H9 (cell line): ENCODE data around the gene S1PR4. TPM values are rescaled to one million over a fixed set of nuclear protein-coding genes. Genes with fewer than 3 reads are reported as not detected.
A peak's percentile ranks its signal among the peaks of the same experiment; 100 is the strongest.

Experiments
- DNase-seq: peaks from one replicate; pipeline ENCODE4 v3.0.0-alpha.2; 2017
- H2AFZ ChIP-seq: one replicate; pipeline ENCODE4 v1.6.1; 2013; ENCODE audit warnings: mild to moderate bottlenecking, low read length, control low read depth, moderate library complexity
- H2AK5ac ChIP-seq: 2 replicates; pipeline ENCODE4 v1.6.1; 2013; ENCODE audit warnings: low read length, control low read depth, mixed read lengths; ENCODE audit not compliant: insufficient read length
- H2BK120ac ChIP-seq: one replicate; pipeline ENCODE4 v1.6.1; 2013; ENCODE audit warnings: low read depth, mild to moderate bottlenecking, low read length, control low read depth, inconsistent platforms; ENCODE audit not compliant: poor library complexity, severe bottlenecking
- H2BK12ac ChIP-seq: 2 replicates; pipeline ENCODE4 v1.6.1; 2013; ENCODE audit warnings: low read length, control low read depth, mixed read lengths, low read depth; ENCODE audit not compliant: insufficient read length
- H2BK15ac ChIP-seq: 2 replicates; pipeline ENCODE4 v1.6.1; 2013; ENCODE audit warnings: low read depth, low read length, control low read depth
- H2BK20ac ChIP-seq: one replicate; pipeline ENCODE4 v1.6.1; 2013; ENCODE audit warnings: low read depth, mild to moderate bottlenecking, low read length, control low read depth, inconsistent platforms; ENCODE audit not compliant: poor library complexity, severe bottlenecking
- H2BK5ac ChIP-seq: 2 replicates; pipeline ENCODE4 v1.6.1; 2013; ENCODE audit warnings: low read length, control low read depth, mixed read lengths; ENCODE audit not compliant: insufficient read length
- H3K14ac ChIP-seq: 2 replicates; pipeline ENCODE4 v1.6.1; 2013; ENCODE audit warnings: low read length, control low read depth; ENCODE audit not compliant: insufficient read depth
- H3K18ac ChIP-seq: 2 replicates; pipeline ENCODE4 v1.6.1; 2013; ENCODE audit warnings: low read depth, mild to moderate bottlenecking, mixed read lengths, low read length, control low read depth; ENCODE audit not compliant: insufficient read length
- H3K23ac ChIP-seq: 2 replicates; pipeline ENCODE4 v1.6.1; 2013; ENCODE audit warnings: low read length, control low read depth, mixed read lengths, low read depth; ENCODE audit not compliant: insufficient read length
- H3K23me2 ChIP-seq: 2 replicates; pipeline ENCODE4 v1.6.1; 2013; ENCODE audit warnings: low read depth, mild to moderate bottlenecking, mixed read lengths, low read length, control low read depth; ENCODE audit not compliant: insufficient read length, poor library complexity, severe bottlenecking
- H3K27ac ChIP-seq: 2 replicates; pipeline ENCODE4 v1.5.1; 2013; ENCODE audit warnings: low read length, control low read depth, mixed read lengths, low read depth; ENCODE audit not compliant: insufficient read length
- H3K27me3 ChIP-seq: 2 replicates; pipeline ENCODE4 v1.6.1; 2013; ENCODE audit warnings: low read length, control low read depth, inconsistent platforms; ENCODE audit not compliant: insufficient read depth
- H3K4ac ChIP-seq: 2 replicates; pipeline ENCODE4 v1.6.1; 2013; ENCODE audit warnings: low read depth, mild to moderate bottlenecking, control low read depth, inconsistent platforms, low read length, moderate library complexity
- H3K4me1 ChIP-seq: 2 replicates; pipeline ENCODE4 v1.6.1; 2013; ENCODE audit warnings: low read length, control low read depth, inconsistent platforms; ENCODE audit not compliant: insufficient read depth
- H3K4me2 ChIP-seq: 2 replicates; pipeline ENCODE4 v1.6.1; 2013; ENCODE audit warnings: low read length, control low read depth, mixed read lengths; ENCODE audit not compliant: insufficient read length, insufficient read depth
- H3K56ac ChIP-seq: 2 replicates; pipeline ENCODE4 v1.6.1; 2013; ENCODE audit warnings: low read depth, mild to moderate bottlenecking, mixed read lengths, low read length, control low read depth; ENCODE audit not compliant: insufficient read length
- H3K79me1 ChIP-seq: 2 replicates; pipeline ENCODE4 v1.6.1; 2013; ENCODE audit warnings: low read depth, mild to moderate bottlenecking, moderate library complexity, low read length, control low read depth, inconsistent platforms; ENCODE audit not compliant: insufficient read depth, poor library complexity, severe bottlenecking
- H3K79me2 ChIP-seq: 2 replicates; pipeline ENCODE4 v1.6.1; 2013; ENCODE audit warnings: low read length, control low read depth, inconsistent platforms; ENCODE audit not compliant: insufficient read depth
- H3K9ac ChIP-seq: 2 replicates; pipeline ENCODE4 v1.6.1; 2013; ENCODE audit warnings: low read length, control low read depth, mixed read lengths; ENCODE audit not compliant: insufficient read length; ENCODE audit errors: extremely low read depth
- H3K9me3 ChIP-seq: one replicate; pipeline ENCODE4 v1.6.1; 2013; ENCODE audit warnings: low read depth, low read length, inconsistent platforms; ENCODE audit not compliant: control insufficient read depth
- H3T11ph ChIP-seq: one replicate; pipeline ENCODE4 v1.6.1; 2013; ENCODE audit warnings: mild to moderate bottlenecking, low read length, control low read depth, inconsistent platforms
- H4K20me1 ChIP-seq: one replicate; pipeline ENCODE4 v1.6.1; 2013; ENCODE audit not compliant: control insufficient read depth, insufficient read length, insufficient read depth
- H4K5ac ChIP-seq: 2 replicates; pipeline ENCODE4 v1.6.1; 2013; ENCODE audit warnings: low read depth, mild to moderate bottlenecking, mixed read lengths, low read length, control low read depth; ENCODE audit not compliant: insufficient read length
- H4K8ac ChIP-seq: replicated peaks from 2 replicates; pipeline ENCODE4 v1.6.1; 2013; ENCODE audit warnings: low read length, control low read depth, mixed read lengths, low read depth; ENCODE audit not compliant: insufficient read length
- H4K91ac ChIP-seq: 2 replicates; pipeline ENCODE4 v1.6.1; 2013; ENCODE audit warnings: low read depth, mild to moderate bottlenecking, moderate library complexity, mixed read lengths, low read length, control low read depth; ENCODE audit not compliant: insufficient read length
- H3K27ac Mint-ChIP-seq, 3 experiments: 2 replicates in 2 of 3; 3 replicates in 1 of 3; pipeline ENCODE4 v1.8.0; 2020 to 2021; ENCODE audit warnings: mixed read lengths in 3 of 3, mild to moderate bottlenecking in 1 of 3, moderate library complexity in 1 of 3
- H3K27me3 Mint-ChIP-seq: 2 replicates; pipeline ENCODE4 v1.8.0; 2021; ENCODE audit warnings: low read depth, mild to moderate bottlenecking, moderate library complexity, mixed read lengths
- H3K36me3 Mint-ChIP-seq, 3 experiments: 2 replicates in 2 of 3; 3 replicates in 1 of 3; pipeline ENCODE4 v1.8.0; 2020 to 2021; ENCODE audit warnings: low read depth in 3 of 3, mixed read lengths in 3 of 3; ENCODE audit not compliant: insufficient read depth in 1 of 3
- H3K4me1 Mint-ChIP-seq, 2 experiments: 2 replicates each; pipeline ENCODE4 v1.8.0; 2020; ENCODE audit warnings: mixed read lengths in 2 of 2
- H3K4me3 Mint-ChIP-seq, 2 experiments: 2 replicates in 1 of 2; 3 replicates in 1 of 2; pipeline ENCODE4 v1.8.0; 2020 to 2021; ENCODE audit warnings: mild to moderate bottlenecking in 2 of 2, mixed read lengths in 2 of 2, moderate library complexity in 1 of 2
- H3K9me3 Mint-ChIP-seq, 2 experiments: 2 replicates in 1 of 2; 3 replicates in 1 of 2; pipeline ENCODE4 v1.8.0; 2020; ENCODE audit warnings: mild to moderate bottlenecking in 2 of 2, mixed read lengths in 2 of 2, moderate library complexity in 1 of 2
- CTCF ChIP-seq: fragments of 200-600 bp; sonication (generic); conservative IDR thresholded peaks from 3 replicates; pipeline ENCODE4 v1.8.0; 2021; ENCODE audit warnings: antibody characterized with exemption, mild to moderate bottlenecking
- WGBS: extraction: QIAGEN DNeasy Blood & Tissue Kit; methylation state at CpG from one replicate; pipeline ENCODE4 v1.1.7; 2013; ENCODE audit warnings: missing lambda C conversion rate, low lambda C conversion rate, mixed read lengths; ENCODE audit not compliant: insufficient read length; ENCODE audit errors: extremely low coverage; 5-methylcytosine and 5-hydroxymethylcytosine counted together
- total RNA-seq: library from RNA; stranded (reverse); gene quantifications from 2 replicates; pipeline ENCODE4 v1.2.1, GENCODE V29; 2021

The S1PR4 gene
- total RNA-seq, 1 experiment from 2014 or later = not detected

DNA sequence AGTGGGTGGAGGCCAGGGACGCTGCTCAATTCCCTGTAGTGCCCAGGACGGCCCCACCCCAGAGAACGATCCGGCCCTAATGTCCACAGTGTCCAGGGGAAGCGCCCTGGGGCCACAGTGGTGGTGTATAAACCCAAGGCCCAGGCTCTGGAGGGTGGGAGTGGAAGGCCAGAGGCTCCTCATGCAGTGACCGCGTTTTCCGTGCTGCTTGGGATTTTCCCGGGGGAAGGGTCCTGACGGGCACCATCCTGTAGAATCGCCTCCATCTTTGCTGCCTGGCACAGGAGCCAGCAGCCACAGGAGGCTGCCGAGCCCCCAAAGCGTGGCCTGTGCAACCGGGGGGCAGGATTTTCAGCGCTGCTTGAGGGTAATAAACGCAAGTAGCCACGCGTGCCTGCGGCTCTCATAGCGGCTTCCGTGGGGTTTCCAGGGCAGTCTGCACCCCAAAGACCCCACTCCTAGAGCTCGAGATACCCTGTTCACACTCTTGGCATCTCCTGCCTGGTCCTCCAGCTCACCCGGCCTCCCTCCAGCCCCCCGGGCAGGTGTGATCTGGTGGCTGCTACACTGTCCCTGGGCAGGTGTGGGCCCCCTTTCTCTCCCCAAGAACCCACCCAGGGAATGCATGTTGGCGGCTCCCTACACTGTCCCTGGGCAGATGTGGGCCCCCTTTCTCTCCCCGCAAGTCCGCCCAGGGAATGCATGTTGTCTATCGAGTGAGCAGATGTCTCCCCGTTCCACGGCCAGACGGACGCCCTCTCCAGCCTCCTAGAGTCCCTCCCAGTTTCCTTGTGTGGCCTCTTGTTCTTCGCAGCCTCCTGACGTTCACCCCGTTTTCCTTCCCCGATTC lies 9.3 kb downstream of the S1PR4 start:
- TF ChIP-seq CTCF = no peak
- Histone ChIP-seq H3K27ac (no peak overlapping the region), H3K79me1 (peaks cover 22% of the 10 kb centered on the region), H3K14ac (no peak overlapping the region), H3K9me3 (no peaks in the 10 kb centered on the region), H3T11ph (no peak overlapping the region), H4K8ac (no peak overlapping the region), H4K20me1 (no peaks in the 10 kb centered on the region), H2BK120ac (no peak overlapping the region), H4K5ac (no peak overlapping the region), H2BK20ac (no peak overlapping the region), H3K9ac (no peak overlapping the region), H3K27me3 (no peaks in the 10 kb centered on the region), H3K79me2 (peaks cover 23% of the 10 kb centered on the region; the same call in 1 of the 2 replicates), H3K23me2 (peaks cover 8% of the 10 kb centered on the region), H4K91ac (no peak overlapping the region), H3K18ac (no peak overlapping the region), H3K4me1 (no peaks in the 10 kb centered on the region), H3K23ac (no peak overlapping the region), H2BK15ac (no peak overlapping the region), H2BK5ac (no peak overlapping the region), H2AFZ (no peak overlapping the region), H3K56ac (no peak overlapping the region), H2AK5ac (no peak overlapping the region), H3K4me2 (no peak overlapping the region), H3K4ac (no peak overlapping the region), H2BK12ac (no peak overlapping the region)
- H3K9me3 Mint-ChIP-seq = no peaks in the 10 kb centered on the region; a peak in 1 of 5 replicates
- peak overlapping the region; percentile 90 to 93 for H3K4me3 Mint-ChIP-seq
- H3K27me3 Mint-ChIP-seq = peaks cover 1% of the 10 kb centered on the region; the same call in 1 of the 2 replicates
- no peak for DNase-seq
- peaks cover 7 to 11% (median 10%) of the 10 kb centered on the region in 3 experiments; a peak in 6 of 7 replicates for H3K36me3 Mint-ChIP-seq
- WGBS = no CpG with 5 or more reads among the region's 36 CpGs
- H3K4me1 Mint-ChIP-seq = peaks cover 14 to 26% of the 10 kb centered on the region in 2 experiments
- peak overlapping the region in 2 of 3 experiments; percentile 42 to 78; a peak in 3 of 7 replicates for H3K27ac Mint-ChIP-seq
